Lower leg skin (tissue), 3 donors: Measurements from ENCODE around the gene ATXN7L3.
"Not testable (repeated sequence)": the region's sequence is repeated elsewhere in the genome, so short reads cannot be mapped to it uniquely, and the experiment has no call there.

Source experiments
- POLR2A ChIP-seq, 2 donors: fragments of 450-650 bp; IDR thresholded peaks; one replicate each; pipeline ENCODE4 v1.6.1; 2016 to 2017; ENCODE audit warnings: antibody characterized with exemption in 2 of 2, mild to moderate bottlenecking in 1 of 2, moderate library complexity in 1 of 2
- TF ChIP-seq, protein P1 (sequence below), 3 donors: fragments of 450-650 bp; IDR thresholded peaks; one replicate each; pipeline ENCODE4 v1.5.1; 2016; ENCODE audit warnings: antibody characterized with exemption in 3 of 3, mild to moderate bottlenecking in 3 of 3, moderate library complexity in 2 of 3

DNA sequence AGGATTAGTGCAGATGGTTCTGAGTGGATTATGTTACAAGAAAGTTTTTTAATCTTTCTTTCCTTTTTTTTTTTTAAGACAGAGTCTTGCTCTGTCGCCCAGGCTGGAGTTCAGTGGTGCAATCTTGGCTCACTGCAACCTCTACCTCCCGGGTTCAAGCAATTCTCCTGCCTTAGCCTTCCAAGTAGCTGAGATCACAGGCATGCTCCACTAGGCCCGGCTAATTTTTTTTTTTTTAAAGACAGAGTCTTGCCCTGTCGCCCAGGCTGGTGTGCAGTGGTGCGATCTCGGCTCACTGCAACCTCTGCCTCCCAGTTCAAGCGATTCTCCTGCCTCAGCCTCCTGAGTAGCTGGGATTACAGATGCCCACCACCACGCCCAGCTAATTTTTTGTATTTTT lies 55.8 kb downstream of the ATXN7L3 start:
- TF ChIP-seq, protein P1, sequence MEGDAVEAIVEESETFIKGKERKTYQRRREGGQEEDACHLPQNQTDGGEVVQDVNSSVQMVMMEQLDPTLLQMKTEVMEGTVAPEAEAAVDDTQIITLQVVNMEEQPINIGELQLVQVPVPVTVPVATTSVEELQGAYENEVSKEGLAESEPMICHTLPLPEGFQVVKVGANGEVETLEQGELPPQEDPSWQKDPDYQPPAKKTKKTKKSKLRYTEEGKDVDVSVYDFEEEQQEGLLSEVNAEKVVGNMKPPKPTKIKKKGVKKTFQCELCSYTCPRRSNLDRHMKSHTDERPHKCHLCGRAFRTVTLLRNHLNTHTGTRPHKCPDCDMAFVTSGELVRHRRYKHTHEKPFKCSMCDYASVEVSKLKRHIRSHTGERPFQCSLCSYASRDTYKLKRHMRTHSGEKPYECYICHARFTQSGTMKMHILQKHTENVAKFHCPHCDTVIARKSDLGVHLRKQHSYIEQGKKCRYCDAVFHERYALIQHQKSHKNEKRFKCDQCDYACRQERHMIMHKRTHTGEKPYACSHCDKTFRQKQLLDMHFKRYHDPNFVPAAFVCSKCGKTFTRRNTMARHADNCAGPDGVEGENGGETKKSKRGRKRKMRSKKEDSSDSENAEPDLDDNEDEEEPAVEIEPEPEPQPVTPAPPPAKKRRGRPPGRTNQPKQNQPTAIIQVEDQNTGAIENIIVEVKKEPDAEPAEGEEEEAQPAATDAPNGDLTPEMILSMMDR (IDR thresholded peaks at IDR 0.05), result not testable (repeated sequence)
- not testable (repeated sequence) for TF ChIP-seq POLR2A (IDR thresholded peaks at IDR 0.05)
